Measurements from ENCODE around the gene SPACA1.

DNA sequence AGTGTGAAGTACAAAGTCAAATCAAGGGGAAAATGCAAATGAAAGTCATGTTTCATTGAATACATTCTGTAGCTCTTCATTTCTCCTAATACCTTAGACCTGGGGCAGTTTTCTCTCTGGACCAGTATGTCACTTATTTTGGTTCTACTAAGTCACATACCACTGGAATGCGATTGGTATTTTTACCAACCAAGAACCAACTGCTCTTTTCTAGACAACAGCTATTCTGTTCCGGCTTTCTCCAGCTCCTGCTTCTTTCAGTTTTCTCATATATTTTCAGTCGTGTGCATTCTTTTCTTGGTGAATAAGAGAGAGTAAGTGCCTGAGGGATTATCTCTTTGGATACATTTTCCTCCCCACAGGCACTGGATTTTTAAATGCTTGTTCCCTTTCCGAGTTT lies 39.2 kb upstream of the SPACA1 start:
- TF ChIP-seq, protein P1, sequence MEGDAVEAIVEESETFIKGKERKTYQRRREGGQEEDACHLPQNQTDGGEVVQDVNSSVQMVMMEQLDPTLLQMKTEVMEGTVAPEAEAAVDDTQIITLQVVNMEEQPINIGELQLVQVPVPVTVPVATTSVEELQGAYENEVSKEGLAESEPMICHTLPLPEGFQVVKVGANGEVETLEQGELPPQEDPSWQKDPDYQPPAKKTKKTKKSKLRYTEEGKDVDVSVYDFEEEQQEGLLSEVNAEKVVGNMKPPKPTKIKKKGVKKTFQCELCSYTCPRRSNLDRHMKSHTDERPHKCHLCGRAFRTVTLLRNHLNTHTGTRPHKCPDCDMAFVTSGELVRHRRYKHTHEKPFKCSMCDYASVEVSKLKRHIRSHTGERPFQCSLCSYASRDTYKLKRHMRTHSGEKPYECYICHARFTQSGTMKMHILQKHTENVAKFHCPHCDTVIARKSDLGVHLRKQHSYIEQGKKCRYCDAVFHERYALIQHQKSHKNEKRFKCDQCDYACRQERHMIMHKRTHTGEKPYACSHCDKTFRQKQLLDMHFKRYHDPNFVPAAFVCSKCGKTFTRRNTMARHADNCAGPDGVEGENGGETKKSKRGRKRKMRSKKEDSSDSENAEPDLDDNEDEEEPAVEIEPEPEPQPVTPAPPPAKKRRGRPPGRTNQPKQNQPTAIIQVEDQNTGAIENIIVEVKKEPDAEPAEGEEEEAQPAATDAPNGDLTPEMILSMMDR (IDR thresholded peaks at IDR 0.05) = no peak
- no peak for TF ChIP-seq POLR2A (IDR thresholded peaks at IDR 0.05; ENCODE audit: low read depth)
- TF ChIP-seq POLR2AphosphoS5 (IDR thresholded peaks at IDR 0.05) = no peak
